ENCODE data around the gene SSNA1.

SSNA1 gene

GRCh38 chr9:137168573-137168903 is 19.9 kb upstream of the SSNA1 start:
- no peak for DNase-seq (ENCODE audit: low spot score)

DNA sequence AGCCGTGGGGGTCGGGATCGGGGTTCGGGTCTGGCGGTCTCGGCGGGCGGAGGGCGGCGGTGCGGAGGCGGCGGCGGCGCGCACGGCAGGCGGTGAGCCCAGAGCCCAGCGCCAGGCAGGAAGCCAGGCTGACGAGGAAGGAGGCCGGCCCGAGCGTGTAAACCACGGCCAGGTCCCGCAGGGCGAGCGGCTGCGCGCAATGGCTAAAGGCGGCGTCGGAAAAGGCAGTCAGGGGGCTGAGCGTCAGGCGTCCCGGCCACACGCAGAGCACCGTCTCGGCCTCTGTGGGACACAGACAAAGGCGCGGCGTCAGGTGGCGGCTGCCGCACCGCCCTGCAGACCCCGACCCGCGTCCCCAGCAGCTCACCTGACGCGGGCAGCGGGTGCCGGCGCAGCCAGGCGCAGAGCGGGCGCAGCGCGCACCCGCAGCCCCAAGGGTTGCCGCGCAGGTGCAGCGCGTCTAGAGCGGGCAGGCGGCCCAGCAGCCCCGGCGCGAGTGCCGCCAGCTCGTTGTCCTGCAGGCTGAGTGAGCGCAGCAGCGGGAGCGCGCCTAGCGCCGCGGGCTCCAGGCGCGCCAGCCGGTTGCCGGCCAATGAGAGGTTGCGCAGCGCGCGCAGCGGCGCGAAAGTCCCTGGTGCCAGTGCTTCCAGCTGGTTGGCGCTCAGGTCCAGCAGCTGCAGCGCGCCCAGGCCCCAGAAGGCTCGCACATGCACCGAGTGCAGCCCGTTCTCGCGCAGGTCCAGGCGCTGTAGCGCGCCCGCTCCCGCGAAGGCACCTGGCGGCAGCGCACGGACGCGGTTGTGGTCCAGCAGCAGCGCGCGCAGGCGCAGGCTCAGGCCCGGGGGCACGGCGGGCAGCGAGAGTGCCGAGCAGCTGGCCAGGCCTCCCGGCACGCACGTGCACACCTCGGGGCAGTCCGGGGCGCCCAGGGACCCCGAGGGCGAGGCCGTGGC is 19.3 kb upstream of the SSNA1 start:
- no peak for DNase-seq (ENCODE audit: low spot score)

- DNase-seq (ENCODE audit: low spot score) = no peak
Observed at GRCh38 chr9:137169896-137170358, 18.5 kb upstream of the SSNA1 start, which contains the start of gene LRRC26. Gene LRRC26, minus strand, starts transcription at chr9:137170051. Its CDS starts 108 bp downstream, at chr9:137169943.

DNA sequence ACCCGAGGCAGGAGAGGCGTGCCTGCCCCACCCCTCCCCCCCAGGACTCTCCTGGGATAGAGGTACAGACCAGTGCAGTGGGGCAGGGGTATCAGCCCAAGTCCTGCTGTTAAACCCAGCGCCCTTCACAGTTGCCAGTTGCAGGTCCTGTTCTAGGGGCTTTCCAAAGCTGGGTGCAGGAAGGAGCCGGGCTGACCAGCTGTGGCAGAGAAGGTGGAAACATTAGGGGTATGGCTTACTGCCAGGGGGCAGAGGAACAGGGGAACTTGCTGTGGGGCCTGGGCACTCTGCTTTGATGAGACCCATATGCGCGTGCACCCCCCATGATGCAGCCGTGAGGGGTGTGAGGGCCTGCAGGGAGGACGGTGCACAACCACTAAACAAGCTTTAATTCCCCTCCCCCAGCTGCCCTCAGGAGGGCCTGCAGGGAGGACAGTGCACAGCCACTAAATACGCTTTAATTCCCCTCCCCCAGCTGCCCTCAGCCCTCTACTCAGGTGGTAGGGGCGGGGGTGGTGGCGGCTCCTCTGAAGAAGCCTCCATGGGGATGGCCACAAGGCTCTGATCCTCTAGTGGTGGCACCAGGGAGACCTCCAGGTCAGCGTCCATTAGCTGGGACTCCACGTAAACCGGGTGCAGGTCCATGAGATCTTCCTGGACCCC is 17.9 kb upstream of the SSNA1 start:
- DNase-seq (ENCODE audit: low spot score) = no peak

- DNase-seq (ENCODE audit: low spot score) = no peak
Observed at GRCh38 chr9:137171149-137171900, 17.2 kb upstream of the SSNA1 start.

- DNase-seq (ENCODE audit: low spot score) = no peak
Observed at GRCh38 chr9:137172901-137173795, 15.3 kb upstream of the SSNA1 start.

GRCh38 chr9:137173796-137174664 is 14.4 kb upstream of the SSNA1 start:
- DNase-seq (ENCODE audit: low spot score) = no peak

DNA sequence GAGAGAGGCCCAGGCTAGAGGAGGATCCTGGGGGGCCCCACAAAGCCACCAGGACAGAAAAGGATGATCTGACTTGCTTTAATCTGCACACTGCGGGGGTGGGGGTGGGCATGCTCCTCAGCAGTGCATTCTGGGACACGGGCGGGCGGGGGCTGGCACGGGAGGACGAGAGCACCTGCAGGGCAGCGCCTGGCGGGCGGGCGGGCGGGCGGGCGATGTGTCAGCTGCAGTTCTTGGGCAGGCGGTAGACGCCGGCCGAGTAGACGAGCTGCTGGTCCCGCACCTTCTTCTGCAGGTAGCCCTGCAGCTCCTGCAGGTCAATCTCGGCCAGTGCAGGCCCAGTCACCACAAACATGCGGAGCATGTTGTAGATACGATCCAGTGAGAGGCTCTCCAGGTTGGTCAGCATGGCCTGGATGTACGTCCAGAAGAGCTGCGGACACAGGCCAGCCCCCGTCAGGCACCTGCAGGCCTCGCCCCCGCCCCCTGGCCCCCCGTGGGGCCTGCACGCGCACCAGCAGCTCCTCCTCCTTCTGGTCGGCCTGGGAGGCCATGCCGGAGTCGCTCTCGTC is 13.7 kb upstream of the SSNA1 start:
- DNase-seq (ENCODE audit: low spot score) = no peak

DNA sequence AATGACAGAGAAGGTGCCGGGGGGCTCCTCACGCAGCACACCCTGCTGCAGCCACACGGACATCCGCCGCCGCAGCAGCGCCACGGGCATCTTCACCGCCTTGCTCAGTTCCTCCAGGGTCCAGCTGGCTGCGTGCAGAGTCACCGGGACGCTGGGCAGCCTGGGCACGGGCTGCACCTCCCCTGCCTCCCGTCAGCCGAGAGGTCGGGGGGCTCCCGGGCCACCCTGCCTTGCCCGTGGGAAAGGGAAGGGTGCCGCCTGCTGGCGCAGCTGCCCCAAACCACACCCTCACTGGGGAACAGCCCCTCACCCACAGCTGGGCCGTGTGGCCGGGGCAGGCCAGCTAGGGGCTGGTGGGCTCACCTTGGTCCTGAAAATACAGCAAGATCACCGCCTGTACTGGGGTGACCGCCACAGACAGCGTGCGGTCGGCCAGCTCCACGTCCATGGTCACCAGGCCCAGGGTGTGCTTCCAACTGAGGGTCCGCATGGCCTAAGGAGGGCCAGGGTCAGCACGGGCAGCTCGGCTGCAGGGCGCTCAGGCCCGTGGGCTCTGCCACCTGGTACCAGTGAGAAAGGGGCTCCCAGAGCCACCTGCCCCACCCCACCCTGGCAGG is 13.0 kb upstream of the SSNA1 start:
- no peak for DNase-seq (ENCODE audit: low spot score)

DNA sequence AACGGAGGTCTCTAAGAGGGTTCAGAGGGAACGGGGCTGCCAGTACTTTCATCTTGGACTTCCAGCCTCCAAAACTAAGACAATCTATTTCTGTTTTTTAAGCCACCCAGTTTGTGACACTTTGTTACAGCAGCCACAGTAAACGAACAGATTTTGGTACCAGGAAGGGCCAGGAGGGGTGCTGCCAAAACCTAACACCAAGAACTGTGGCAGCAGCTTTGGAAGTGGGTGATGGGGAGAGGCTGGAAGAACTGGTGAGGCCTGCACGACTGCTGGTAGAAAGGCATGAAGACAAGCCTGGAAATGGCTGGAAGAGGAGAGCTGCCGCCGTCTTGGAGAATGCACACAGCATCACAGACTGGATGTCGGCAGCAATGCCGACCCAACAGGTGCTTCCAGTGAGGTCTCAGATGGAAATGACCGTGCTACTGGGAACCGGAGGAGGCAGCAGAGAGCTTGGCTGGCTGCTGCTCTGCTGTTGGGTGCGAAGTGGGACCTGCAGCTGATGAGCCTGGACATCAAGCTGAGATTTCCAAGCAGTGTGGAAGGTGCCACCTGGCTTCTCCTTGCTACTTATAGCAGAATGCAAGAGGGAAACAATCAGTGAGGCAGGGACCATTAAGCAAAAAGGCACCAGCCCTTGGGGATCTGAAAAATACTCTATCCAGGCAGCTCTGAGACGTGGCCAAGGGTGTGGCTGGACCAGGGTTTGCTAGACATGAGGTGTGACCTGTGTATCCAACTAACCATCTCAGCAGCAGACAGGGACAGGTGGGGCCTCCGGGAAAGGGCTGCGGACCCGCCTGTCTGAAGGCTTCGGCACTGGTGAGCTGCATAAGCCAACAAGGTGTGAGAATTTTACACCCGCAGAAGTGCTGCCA is 11.9 kb upstream of the SSNA1 start:
- DNase-seq (ENCODE audit: low spot score) = no peak

DNA sequence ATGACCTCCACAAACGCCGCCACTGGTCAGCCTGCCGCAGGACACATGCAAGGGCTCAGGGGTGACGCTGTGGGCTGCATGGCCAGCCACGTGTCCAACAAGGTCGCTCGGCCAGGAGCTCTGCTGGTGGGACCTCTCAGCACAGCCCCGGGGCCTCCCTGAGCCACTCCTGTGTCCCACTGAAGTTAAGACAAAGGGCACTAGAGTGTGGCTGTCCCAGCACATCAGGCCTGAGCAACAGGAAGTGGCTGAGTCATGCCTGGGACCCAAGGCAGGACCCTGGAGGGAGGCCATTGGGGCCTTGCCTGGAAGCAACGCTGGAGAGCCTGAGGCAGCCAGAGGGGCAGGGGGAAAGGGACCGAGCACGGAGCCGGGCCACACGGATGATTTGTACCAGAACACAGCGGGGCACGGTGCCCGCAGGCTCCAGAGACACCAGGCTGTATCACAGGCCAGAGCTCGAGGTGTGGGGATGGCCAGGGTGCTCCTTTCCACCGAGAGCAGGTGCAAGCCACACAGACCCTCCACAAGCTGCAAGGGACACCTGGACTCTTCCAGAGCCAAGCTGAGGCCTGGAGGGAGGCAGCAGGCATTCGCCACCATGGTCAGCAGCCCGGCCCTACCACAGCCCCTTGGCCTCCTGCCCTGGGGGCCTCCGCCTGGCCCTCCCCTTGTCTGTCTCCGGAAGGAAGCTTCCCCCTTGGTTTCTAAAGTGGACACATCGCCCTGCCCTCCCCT is 10.1 kb upstream of the SSNA1 start:
- DNase-seq (ENCODE audit: low spot score) = no peak

DNA sequence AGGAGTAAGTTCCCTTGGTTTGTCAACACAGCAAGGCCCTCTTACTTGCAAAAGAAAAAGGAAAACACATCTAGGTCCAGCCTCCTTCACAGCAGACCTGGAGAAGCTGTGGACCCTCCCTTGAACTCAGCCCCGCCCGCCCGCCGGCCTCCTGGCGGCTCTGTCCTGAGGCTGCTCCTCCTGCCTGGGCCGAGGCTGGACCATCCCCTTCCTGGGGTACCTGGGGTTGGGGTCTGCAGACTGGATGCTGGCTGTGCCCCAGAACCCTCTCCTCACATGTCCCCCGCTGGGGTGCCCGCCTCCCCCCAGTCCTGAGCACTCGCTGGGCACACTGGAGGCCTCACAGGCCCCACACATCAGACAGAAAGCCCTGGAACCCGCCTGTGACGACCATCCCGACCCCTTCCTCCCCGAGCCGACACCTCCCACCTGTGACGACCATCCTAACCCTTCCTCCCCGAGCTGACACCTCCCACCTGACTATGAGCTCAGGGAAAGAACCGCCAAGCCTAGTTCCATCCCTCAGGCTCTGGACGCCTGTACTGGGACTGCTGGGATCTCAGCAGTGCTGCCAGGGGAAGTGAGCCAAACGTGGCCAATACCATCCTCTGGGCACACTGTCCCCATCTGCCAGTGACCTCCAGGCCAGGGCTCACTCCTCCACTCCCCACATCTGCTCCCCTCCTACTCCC is 9.4 kb upstream of the SSNA1 start:
- DNase-seq (ENCODE audit: low spot score) = no peak

DNA sequence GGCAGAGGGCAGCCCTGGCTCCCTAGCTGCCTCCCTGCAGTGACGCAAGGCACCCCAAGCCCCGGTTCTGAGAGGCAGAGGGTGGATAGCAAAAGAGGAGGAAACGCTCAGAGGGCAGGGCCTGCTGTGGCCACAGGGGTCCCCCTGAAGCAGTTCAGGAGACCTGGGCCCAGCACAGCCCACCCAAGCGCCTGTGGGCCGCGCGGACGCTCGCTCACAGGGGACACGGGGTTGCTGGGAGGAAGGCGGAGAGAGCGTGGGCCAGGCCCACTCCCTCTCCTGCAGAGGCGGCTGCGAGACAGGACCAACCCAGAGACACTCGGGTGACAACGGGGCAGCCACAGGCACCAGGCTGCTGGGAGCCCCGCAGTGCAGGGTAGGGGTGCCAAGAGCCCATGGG is 8.7 kb upstream of the SSNA1 start:
- no peak for DNase-seq (ENCODE audit: low spot score)

GRCh38 chr9:137180491-137180890 is 8.0 kb upstream of the SSNA1 start:
- DNase-seq (ENCODE audit: low spot score) = no peak

GRCh38 chr9:137181680-137182079 is 6.8 kb upstream of the SSNA1 start:
- DNase-seq (ENCODE audit: low spot score) = no peak

DNA sequence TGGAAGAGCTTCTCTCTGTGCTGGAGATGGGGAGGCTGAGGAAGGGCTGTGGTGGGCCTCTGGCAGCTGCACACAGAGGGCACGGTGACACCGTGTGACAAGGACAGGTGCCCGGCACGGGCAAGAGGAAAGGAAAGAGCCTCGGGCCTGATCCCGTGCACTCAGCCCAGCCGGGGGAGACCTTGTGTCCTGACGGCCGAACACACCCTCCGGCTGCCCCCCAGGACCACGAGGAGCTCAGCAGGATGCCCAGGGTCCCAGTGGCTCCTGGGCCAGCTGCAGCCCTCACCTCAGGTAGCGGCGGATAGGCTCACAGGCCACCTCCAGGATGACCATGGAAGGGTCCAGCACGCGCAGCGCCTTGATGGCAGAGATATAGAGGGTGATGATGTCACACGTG is 5.6 kb upstream of the SSNA1 start:
- DNase-seq (ENCODE audit: low spot score) = no peak

- no peak for DNase-seq (ENCODE audit: low spot score)
Observed at GRCh38 chr9:137183980-137184595, 4.4 kb upstream of the SSNA1 start.

All from pons (tissue), 1 donor.